GM23248 (cell line): ENCODE data around the gene DAB2IP.

Experiments
- EZH2 ChIP-seq: fragments of 200-600 bp; sonication (generic); IDR thresholded peaks from 2 replicates; pipeline ENCODE4 v1.6.1; 2018; ENCODE audit warnings: antibody characterized with exemption, mild to moderate bottlenecking; ENCODE audit not compliant: insufficient read depth, poor library complexity, severe bottlenecking
- EZH2phosphoT487 ChIP-seq: fragments of 200-600 bp; sonication (generic); IDR thresholded peaks from 2 replicates; pipeline ENCODE4 v1.6.1; 2018; ENCODE audit warnings: antibody characterized with exemption, moderate library complexity, mild to moderate bottlenecking, low read depth; ENCODE audit not compliant: insufficient read depth

DNA sequence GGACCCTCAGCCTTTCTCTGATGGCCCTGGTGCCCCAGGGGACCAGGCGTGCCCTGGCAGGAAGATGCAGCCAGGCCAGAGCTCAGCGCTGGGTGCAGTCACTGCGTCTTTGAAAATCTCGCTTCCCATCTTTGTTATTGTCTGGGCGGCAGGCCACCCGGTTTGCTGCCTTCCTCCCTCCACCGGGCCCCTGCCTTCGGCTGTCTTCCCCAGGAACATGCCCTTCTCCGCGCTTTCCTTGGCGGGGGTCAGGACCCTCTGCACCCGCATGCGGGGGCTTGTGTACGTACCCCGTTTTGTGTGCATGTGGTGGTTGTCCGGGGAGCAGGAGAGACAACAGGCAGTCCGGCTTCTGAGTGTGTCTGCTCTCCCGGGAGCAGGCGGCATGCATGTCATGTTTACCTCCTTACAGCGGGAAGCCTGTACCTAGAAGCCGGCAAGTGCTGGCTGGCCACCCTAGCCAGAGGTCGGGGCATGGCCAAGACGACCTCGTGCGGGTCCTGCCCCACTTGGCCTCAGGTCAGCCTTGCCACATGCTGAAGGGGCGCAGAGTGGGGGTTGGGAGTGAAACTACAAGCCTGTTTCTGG is 49.5 kb downstream of the DAB2IP start:
- TF ChIP-seq EZH2 (no peak), EZH2phosphoT487 (no peak)
